Measurements from ENCODE around the gene ZNF750. TPM values are rescaled to one million over a fixed set of nuclear protein-coding genes. Genes with fewer than 3 reads are reported as not detected.

The ZNF750 gene
- total RNA-seq, 1 experiment from 2014 or later: not detected

- DNase-seq (ENCODE audit: low spot score): no peak
- in situ Hi-C loops (cut with HindIII; ENCODE audit: low sequenced_read_pairs): no loop called here
Measured at GRCh38 chr17:82820278-82821251, 19.3 kb downstream of the ZNF750 start.

GRCh38 chr17:82817947-82818346, 21.9 kb downstream of the ZNF750 start:
- in situ Hi-C loops (cut with HindIII; ENCODE audit: low sequenced_read_pairs): no loop called here
- DNase-seq (ENCODE audit: low spot score): no peak

GRCh38 chr17:82816358-82816757, 23.5 kb downstream of the ZNF750 start:
- in situ Hi-C loops (cut with HindIII; ENCODE audit: low sequenced_read_pairs): no loop called here
- DNase-seq (ENCODE audit: low spot score): no peak

DNA sequence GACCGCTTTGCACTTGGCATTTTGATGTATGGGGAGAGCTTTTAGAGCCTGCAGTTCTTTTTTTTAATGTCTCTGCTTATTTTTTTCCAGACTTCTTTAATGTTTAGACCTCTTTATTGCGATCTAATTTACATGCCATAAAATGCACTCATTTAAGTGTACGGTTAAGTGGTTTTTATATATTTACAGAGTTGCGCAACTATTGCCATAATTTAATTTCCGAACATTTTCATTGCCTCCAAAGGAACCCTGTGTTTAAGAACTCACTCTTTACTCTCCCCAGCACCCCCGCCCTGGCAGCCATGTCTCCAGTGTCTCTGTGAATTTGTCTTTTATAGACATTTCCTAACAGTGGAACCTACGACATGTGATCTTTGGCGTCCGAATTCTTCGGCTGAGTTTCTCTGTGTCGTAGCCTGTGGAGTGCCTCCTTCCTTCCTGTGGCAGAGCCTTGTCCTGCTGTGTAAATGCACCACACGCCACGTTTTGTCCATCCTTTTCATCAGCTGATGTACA, 24.0 kb downstream of the ZNF750 start:
- no peak for DNase-seq (ENCODE audit: low spot score)
- in situ Hi-C loops (cut with HindIII; ENCODE audit: low sequenced_read_pairs): no loop called here

GRCh38 chr17:82815354-82815753, 24.5 kb downstream of the ZNF750 start:
- DNase-seq (ENCODE audit: low spot score): no peak
- in situ Hi-C loops (cut with HindIII; ENCODE audit: low sequenced_read_pairs): no loop called here

GRCh38 chr17:82814834-82815233, 25.0 kb downstream of the ZNF750 start:
- in situ Hi-C loops (cut with HindIII; ENCODE audit: low sequenced_read_pairs): no loop called here

GRCh38 chr17:82813299-82814051, 26.3 kb downstream of the ZNF750 start:
- in situ Hi-C loops (cut with HindIII; ENCODE audit: low sequenced_read_pairs): no loop called here
- DNase-seq (ENCODE audit: low spot score): no peak

More at GRCh38 chr17:82814834-82815233, 25.0 kb downstream of the ZNF750 start:
- DNase-seq (ENCODE audit: low spot score): no peak

DNA sequence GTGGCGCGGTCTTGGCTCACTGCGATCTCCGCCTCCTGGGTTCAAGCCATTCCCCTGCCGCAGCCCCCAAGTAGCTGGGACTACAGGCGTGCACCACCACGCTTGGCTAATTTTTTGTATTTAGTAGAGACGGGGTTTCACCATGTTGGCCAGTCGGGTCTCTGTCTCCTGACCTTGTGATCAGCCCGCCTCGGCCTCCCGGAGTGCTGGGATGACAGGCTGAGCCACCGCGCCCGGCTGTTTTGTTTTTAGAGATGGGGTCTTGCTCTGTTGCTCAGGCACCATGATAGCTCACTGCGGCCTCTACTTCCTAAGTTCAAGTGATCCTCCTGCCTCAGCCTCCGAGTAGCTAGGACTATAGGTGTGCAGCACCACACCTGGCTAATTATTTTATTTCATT, 27.2 kb downstream of the ZNF750 start:
- no peak for DNase-seq (ENCODE audit: low spot score)
- in situ Hi-C loops (cut with HindIII; ENCODE audit: low sequenced_read_pairs): no loop called here

- in situ Hi-C loops (cut with HindIII; ENCODE audit: low sequenced_read_pairs): no loop called here
- no peak for DNase-seq (ENCODE audit: low spot score)
Measured at GRCh38 chr17:82812058-82812457, 27.8 kb downstream of the ZNF750 start.

- DNase-seq (ENCODE audit: low spot score): no peak
- in situ Hi-C loops (cut with HindIII; ENCODE audit: low sequenced_read_pairs): no loop called here
Measured at GRCh38 chr17:82810644-82811430, 29.0 kb downstream of the ZNF750 start.

- in situ Hi-C loops (cut with HindIII; ENCODE audit: low sequenced_read_pairs): no loop called here
Measured at GRCh38 chr17:82808921-82809905, 30.6 kb downstream of the ZNF750 start.

GRCh38 chr17:82808006-82808405, 31.8 kb downstream of the ZNF750 start:
- no peak for DNase-seq (ENCODE audit: low spot score)
- in situ Hi-C loops (cut with HindIII; ENCODE audit: low sequenced_read_pairs): no loop called here

More at GRCh38 chr17:82808921-82809905, 30.6 kb downstream of the ZNF750 start:
- DNase-seq (ENCODE audit: low spot score): peak; percentile 36

GRCh38 chr17:82807562-82807961, 32.3 kb downstream of the ZNF750 start:
- DNase-seq (ENCODE audit: low spot score): no peak
- in situ Hi-C loops (cut with HindIII; ENCODE audit: low sequenced_read_pairs): no loop called here

DNA sequence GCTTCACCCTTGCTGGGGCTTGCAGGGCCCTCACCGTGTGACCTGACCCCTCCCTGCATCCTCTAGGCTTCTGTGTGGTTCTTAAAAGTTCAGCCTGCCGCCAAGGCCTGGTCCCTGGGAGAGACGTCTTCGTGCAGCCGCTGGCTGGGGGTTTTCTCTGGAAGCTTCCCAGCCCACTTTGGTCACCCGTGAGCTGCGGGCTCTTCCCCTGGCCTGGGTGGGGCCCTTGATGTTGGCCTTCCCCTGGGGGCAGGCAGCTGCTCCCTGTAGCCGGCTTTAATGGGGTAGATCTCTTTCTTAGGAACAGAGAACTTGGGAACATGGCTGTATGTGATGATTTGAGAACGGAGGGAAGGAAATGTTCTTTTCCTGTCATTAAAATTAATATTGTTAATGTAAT, 32.7 kb downstream of the ZNF750 start:
- no peak for DNase-seq (ENCODE audit: low spot score)
- in situ Hi-C loops (cut with HindIII; ENCODE audit: low sequenced_read_pairs): no loop called here

GRCh38 chr17:82806645-82807044, 33.2 kb downstream of the ZNF750 start:
- no peak for DNase-seq (ENCODE audit: low spot score)
- in situ Hi-C loops (cut with HindIII; ENCODE audit: low sequenced_read_pairs): no loop called here

- in situ Hi-C loops (cut with HindIII; ENCODE audit: low sequenced_read_pairs): no loop called here
- no peak for DNase-seq (ENCODE audit: low spot score)
Measured at GRCh38 chr17:82805823-82806222, 34.0 kb downstream of the ZNF750 start.

DNA sequence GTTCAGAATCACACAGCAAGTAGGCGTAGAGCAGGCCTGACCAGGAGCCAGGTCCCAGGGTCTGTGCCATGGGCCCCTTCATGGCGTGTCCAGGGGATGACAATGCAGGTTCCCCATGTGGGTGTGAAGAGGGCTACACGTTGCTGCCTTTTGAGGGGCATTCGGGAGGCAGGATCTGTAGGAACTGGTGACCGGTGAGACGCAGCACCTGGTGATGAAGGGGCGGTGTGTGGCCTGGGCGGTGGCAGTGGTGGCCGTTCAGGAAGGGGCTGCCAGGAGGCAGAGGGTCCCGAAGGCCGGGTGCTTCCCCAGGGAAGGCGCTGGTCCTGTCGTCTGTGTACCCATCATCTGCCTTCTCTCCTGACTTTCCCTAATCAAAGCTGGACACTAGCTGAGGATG, 34.6 kb downstream of the ZNF750 start:
- in situ Hi-C loops (cut with HindIII; ENCODE audit: low sequenced_read_pairs): no loop called here
- no peak for DNase-seq (ENCODE audit: low spot score)

Data from G401 (cell line).